Left ventricle myocardium superior (tissue), 1 donor: Measurements from ENCODE around the gene CCDC57. TPM values are rescaled to one million over a fixed set of nuclear protein-coding genes. Genes with fewer than 3 reads are reported as not detected.

Experiments
- ATAC-seq: fragments of 200-7000 bp; cut with Tn5 transposase; one replicate; pipeline ENCODE4 v1.9.1; 2020; ENCODE audit warnings: mild to moderate bottlenecking, moderate library complexity
- DNase-seq: peaks from one replicate; pipeline ENCODE4 v3.0.0-alpha.2; 2020
- intact Hi-C: fragments of 100-400 bp; cut with micrococcal nuclease; formaldehyde crosslinking; loops from one replicate; pipeline ENCODE4 v1.11.0; 2022
- total RNA-seq: library from RNA; stranded (reverse); fragmentation: NEBNext Ultra II Directional; extraction: Animal tissue kit (Norgen Biotek cat#: 25700); gene quantifications from one replicate; pipeline ENCODE4 v1.2.1, GENCODE V29; 2021
- donor health status: DM: no; HTN: yes; CAD: no; lungs with severe emphysema.

The CCDC57 gene
- total RNA-seq, 1 donor from 2014 or later = 8.1 TPM

GRCh38 chr17:82063424-82064415 is 148.9 kb downstream of the CCDC57 start:
- intact Hi-C loops = no loop called here
- ATAC-seq (no peak), DNase-seq (peak; percentile 27)

GRCh38 chr17:82062984-82063368 is 149.7 kb downstream of the CCDC57 start:
- ATAC-seq = no peak
- DNase-seq = no peak
- intact Hi-C loops = no loop called here

GRCh38 chr17:82062076-82062983 is 150.3 kb downstream of the CCDC57 start:
- intact Hi-C loops = no loop called here
- DNase-seq = no peak
- no peak for ATAC-seq

GRCh38 chr17:82061047-82061925 is 151.4 kb downstream of the CCDC57 start:
- peak; percentile 29 for DNase-seq
- no peak for ATAC-seq

GRCh38 chr17:82060614-82061013 is 152.0 kb downstream of the CCDC57 start:
- DNase-seq (peak; percentile 26), ATAC-seq (no peak)
- intact Hi-C loops = no loop called here

More at GRCh38 chr17:82061047-82061925, 151.4 kb downstream of the CCDC57 start:
- intact Hi-C loops = no loop called here

- DNase-seq (peak; percentile 22), ATAC-seq (no peak)
- intact Hi-C loops = no loop called here
Measured at GRCh38 chr17:82060001-82060380, 152.7 kb downstream of the CCDC57 start.

GRCh38 chr17:82059272-82060000 is 153.2 kb downstream of the CCDC57 start:
- DNase-seq = peak; percentile 24

GRCh38 chr17:82058855-82059249 is 153.8 kb downstream of the CCDC57 start:
- DNase-seq (peak; percentile 16), ATAC-seq (no peak)
- intact Hi-C loops = no loop called here

More at GRCh38 chr17:82059272-82060000, 153.2 kb downstream of the CCDC57 start:
- intact Hi-C loops = no loop called here
- no peak for ATAC-seq

- DNase-seq = peak; percentile 23
- intact Hi-C loops = no loop called here
- ATAC-seq = no peak
Measured at GRCh38 chr17:82058230-82058854, 154.3 kb downstream of the CCDC57 start.

GRCh38 chr17:82056729-82057621 is 155.7 kb downstream of the CCDC57 start:
- ATAC-seq (no peak), DNase-seq (peak; percentile 33)
- intact Hi-C loops = no loop called here

GRCh38 chr17:82055965-82056728 is 156.5 kb downstream of the CCDC57 start:
- intact Hi-C loops = no loop called here
- no peak for ATAC-seq
- peak; percentile 21 for DNase-seq

- intact Hi-C loops = no loop called here
- peak; percentile 21 for DNase-seq
- no peak for ATAC-seq
Measured at GRCh38 chr17:82055023-82055964, 157.3 kb downstream of the CCDC57 start.

- ATAC-seq = no peak
- DNase-seq = peak; percentile 29
Measured at GRCh38 chr17:82054351-82055022, 158.2 kb downstream of the CCDC57 start.

GRCh38 chr17:82053556-82054263 is 158.9 kb downstream of the CCDC57 start:
- peak; percentile 25 for DNase-seq
- no peak for ATAC-seq
- intact Hi-C loops = no loop called here

More at GRCh38 chr17:82054351-82055022, 158.2 kb downstream of the CCDC57 start:
- intact Hi-C loops = no loop called here
